HG03139 (cell line): ENCODE data around the gene SLC17A9.

Source experiments
- ATAC-seq: cut with Tn5 transposase; IDR thresholded peaks from one replicate; pipeline ENCODE4 v1.9.1; 2021; ENCODE audit not compliant: unreplicated experiment

Gene SLC17A9

DNA sequence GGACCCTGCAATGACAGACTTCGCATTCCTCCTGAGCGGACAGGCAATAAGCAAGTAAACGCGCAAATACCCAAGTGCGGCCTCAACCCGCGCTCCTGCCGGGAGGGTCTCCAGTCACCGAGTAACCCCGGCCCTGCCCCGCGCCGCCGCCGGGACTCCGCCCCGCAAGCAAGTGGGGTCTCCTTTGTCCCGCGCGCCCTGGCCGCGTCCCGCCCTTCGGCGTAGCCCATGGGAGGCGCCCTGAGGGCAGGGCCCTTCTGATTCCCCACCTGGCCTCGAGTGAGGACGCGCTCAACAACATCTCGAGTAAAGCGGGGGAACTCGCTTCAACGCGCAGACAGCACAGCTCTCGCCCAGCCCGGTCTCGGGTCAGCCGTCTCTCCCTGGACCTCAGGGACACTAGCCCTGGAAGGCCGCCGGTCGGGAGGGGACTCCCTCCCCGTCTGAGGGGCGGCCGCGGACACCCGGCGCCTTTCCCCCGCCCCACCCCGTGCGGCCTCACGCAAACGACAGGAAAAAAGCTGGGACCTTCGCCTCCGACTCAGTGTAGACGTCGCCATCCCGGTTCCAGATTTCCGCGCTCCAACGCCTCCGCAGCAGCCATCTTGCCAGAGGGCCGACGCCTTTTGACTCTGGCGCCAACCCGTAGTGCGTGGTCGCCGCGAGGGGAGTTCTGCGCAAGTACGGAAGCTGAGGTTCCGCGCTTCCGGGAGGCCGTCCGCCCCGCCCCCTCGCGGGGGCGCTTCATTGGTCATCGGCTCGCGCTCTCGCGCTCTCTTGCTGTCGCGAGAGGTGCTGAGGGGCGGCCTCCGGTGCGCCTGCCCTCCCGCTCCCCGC lies 15.0 kb upstream of the SLC17A9 start:
- ATAC-seq, result peak; percentile 77

DNA sequence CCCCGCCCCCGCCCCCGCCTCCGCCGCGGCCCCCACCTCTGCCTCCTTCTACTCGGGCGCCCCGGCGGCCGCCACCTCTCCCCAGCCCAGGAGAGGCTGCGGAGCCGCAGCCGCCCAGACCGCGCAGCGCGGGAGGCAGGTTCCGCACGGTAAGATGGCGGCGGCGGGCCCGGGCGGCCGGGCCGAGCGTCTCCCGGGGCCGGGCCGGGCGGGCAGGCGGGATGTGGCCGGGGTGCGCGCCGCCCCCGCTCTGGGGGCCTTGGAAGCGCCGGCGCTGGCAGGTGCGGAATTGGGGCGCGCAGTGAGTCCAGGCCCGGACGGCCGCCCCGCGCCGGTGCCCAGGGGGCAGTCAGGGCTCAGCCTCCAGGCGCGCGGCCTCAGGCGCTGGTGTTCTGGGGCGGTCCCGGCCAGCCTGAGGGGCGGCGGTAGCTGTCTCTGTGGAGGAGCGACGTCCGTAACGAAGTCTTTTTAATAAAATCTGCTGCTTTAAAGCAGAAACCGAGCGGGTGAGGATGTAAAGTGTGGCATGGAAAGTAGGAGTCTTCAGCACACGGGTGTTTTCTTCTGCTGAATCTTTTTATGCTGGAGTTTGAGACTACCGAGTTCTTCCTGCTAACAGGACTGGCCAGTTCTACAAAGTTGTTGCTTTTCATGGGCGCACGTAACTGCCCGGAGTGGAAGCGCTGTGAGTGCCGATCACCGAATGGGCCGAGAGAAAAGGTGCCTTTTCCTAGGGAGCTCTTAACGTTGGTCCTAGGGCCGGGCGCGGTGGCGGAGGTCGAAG lies 14.2 kb upstream of the SLC17A9 start, which contains the start of gene GID8:
GID8 (plus strand) TSS at position 43 of the 784 bp plus-strand sequence. CDS start 3,356 bp downstream, outside the sequence.
- ATAC-seq, result peak; percentile 41

DNA sequence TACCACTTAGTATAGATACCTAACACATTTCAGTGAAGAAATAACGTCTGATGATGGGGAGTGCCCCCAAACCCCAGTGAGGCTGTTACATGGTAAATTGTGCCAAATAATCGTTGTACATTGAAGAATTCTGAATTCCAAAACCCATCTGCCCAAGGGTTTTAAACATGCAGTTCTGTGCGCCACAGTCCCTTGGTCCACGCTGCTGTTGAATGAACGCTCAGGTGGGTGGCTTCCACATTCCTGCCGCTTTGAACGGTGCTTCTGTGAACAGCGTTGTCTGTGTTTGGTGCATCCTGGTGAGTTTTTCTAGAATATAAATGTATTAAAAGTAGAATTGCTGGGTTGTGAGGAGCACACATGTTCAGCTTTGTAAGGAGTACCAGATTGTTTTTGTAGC lies 11.6 kb upstream of the SLC17A9 start:
- no peak for ATAC-seq

DNA sequence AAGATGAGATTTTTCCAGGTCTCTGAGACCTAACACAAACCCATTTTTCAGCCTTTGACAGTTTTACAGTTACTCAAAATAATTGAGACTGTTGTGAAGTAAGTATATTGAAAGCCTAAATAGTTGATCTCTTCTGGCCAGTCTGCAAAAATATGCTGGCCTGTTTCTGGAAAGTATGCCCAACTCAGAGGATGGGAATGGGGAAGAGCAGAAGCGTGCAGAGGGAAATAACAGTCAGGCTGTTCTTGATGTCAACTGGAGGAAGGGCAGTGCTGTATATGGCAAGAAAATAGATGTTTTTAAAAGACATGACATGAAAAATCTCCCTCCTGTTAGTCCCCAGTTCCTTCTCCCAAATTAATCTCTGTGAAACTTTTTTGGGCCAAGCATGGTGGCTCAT lies 10.7 kb upstream of the SLC17A9 start:
- no peak for ATAC-seq

DNA sequence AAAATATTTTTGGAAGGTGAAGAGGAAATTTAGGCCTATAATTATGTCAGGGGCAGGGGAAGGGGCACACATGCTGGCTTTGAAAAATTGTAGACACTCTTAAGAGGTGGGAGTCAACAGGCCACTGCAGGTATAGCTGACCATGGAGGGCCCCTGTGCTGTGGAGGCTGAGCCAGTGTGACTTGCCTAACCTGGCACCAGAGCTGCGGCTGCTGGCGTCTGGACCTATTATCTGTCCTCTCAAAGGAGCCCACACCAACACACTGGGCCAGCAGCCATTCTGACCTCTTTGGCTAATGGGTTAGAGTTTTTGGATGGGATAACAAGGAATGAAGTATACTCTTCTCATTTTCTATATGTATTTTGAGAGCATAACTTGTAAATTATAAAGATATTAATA lies 10.1 kb upstream of the SLC17A9 start:
- ATAC-seq, result no peak

DNA sequence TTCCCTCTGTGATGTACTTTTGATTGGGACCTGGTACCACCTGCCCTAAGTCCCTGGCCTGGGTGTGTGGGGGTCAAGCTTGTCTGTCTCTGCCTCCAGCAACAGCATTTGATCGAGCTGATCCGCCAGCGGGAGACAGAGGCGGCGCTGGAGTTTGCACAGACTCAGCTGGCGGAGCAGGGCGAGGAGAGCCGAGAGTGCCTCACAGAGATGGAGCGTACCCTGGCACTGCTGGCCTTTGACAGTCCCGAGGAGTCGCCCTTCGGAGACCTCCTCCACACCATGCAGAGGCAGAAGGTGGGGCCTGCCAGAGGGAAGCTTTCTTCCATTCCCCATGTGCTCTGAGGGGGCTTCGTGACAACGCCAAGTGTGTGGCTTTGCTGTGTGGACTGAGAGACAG lies 9.1 kb upstream of the SLC17A9 start:
- ATAC-seq, result no peak

DNA sequence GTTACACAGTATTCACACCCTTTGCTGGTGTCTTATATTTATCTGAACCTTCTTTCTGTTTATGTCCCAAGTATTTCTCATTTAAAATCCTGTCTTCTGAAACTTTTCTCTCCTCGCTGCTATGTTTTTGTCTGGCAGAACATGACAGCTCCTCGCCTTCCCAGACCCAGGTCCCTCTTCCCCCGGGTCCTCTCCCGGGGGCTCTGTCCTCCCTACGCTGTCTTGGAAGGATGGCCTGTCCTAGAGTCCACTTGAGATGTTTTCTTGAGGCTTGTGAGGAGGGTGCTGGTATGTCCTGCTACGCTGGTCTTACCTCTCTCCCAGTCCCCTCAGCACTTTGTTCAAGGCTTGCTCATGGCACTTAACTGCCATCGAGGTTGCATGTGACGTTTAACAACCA lies 8.3 kb upstream of the SLC17A9 start:
- no peak for ATAC-seq

DNA sequence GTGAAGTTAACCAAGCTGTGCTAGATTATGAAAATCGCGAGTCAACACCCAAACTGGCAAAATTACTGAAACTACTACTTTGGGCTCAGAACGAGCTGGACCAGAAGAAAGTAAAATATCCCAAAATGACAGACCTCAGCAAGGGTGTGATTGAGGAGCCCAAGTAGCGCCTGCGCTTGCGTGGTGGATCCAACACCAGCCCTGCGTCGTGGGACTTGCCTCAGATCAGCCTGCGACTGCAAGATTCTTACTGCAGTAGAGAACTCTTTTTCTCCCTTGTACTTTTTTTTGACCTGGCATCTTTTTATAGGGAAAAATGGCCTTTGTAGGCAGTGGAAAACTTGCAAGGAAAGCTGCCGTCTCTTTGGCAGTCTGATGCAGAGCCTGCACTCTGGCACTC lies 7.8 kb upstream of the SLC17A9 start:
- ATAC-seq, result no peak

DNA sequence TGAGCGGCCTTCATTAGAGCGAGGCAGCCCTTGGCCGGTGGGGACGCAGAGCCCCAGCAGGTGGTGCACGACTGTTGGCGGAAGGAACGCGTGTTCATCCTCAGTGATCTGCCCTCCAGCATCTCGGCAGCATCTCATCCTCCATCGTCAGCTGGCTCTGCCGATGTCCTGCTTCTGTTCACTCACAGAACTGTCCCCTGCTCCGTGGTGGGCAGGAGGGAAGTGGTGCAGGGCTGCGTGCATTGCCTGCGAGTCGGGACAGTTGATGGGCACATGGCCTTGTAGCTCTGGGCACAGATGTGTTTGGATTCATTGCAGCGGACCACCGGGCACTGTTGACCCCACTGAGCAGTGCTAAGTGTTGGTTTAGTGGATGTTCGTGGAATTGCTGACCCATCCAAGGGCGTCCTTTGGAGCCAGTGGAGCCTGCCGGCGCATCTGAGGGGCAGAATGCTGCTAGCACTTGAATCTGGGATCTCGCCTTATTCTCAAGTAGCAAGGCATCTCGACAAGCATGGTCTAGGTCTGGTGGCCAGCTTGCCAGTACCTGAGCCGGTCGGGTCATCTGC lies 6.7 kb upstream of the SLC17A9 start:
- no peak for ATAC-seq

DNA sequence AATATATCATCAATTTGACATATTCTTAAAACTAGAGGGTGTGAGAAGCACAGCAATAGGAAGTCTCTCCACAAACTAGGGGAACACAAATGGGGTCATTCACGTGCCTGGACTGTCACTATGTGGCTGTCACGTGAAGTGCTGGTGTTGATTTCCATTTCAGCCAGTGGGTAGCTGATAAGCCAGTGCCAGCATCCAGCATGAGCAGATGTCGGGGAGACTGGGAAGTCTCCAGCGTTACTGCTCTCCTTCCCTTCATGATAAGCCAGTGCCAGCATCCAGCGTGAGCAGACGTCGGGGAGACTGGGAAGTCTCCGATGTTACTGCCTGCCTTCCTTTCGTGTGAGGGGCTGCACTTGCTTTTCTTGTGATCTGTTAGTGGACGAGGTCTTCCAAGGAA lies 5.6 kb upstream of the SLC17A9 start:
- no peak for ATAC-seq

DNA sequence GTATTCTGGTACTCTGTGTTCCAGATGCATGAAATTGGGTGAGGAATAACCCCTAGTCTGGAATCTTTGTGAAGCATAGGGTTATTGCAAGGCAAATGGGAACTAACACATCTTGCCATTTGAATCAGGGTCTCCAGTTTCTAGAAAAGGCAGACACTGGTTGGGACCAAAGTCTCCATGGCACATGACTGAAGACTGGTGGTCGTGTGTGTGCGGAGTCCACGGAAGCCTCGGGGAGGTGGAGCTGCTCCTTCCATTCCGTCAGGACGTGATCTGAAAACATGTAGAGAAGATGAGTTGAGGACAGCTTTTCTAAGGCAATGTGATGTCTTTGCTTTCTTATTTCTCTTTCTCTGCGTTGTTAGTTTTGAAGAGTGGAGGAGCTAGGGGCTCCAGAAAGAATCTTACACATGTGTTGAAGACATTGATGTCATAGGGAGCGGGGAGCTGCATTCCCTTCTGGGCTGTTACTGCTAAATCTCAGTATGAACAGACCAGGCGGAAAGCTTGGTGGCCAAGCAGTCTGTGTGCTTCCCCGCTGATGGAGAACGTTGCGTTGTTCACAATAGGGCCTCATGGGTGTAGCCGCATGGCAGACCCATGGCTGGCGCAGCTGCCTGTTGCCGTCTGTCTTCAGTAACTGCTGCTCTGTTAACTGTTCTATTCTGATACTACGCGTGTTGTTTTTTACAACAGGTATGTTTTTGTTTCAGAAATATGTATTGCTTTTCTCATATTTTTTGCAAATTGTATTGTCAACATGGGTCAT lies 4.8 kb upstream of the SLC17A9 start:
- no peak for ATAC-seq

DNA sequence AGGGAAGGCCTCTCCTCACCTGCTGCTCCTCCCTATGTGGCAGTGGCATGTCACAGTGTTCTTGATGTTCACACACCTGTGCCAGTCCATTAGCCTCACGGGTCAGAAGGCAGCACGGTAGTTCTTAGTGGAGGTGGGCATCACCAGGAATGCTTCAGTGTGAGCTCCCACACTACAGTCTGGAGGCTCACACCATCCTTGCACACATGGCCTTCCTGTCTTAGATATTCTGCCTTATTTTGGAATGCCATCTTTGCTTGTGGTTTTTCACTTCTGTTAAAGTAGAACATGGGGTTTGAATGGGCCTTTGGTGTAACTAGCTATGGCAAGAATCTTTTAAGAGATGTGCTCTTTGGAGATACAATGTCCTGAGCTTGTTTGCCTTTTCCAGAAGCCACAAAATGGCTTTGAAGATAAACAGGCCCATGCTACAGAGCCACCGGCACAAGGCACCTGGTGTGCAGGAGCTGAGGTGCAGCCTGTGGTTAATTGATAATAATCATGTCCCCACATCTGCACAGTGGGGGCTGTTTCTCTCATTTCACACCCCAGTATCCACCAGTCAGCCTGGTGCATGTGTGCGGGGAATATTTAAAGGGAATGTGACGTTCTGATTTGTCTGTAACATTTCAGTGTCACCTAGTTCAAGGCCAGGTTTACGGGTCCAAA lies 3.2 kb upstream of the SLC17A9 start:
- ATAC-seq, result no peak

DNA sequence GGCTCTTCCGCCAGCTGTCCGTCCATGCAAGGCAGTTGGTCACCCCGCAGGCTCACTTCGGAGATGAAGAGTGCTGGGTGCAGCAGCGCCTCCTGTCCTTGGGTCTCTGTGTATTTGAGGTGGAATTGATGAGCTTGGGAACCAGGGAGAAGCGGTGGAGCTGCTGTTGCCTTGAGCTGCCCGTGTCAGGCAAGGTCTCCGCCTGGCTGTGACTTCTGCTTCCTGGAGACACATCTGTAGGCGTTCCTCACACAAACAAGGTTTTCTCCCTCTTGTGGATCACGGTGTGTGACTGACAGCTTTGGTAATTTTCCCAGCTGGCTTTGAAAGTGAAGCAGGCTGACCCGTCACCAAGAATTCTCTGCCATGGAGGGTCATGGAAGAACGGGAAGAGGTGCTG lies 2.5 kb upstream of the SLC17A9 start:
- ATAC-seq, result no peak

DNA sequence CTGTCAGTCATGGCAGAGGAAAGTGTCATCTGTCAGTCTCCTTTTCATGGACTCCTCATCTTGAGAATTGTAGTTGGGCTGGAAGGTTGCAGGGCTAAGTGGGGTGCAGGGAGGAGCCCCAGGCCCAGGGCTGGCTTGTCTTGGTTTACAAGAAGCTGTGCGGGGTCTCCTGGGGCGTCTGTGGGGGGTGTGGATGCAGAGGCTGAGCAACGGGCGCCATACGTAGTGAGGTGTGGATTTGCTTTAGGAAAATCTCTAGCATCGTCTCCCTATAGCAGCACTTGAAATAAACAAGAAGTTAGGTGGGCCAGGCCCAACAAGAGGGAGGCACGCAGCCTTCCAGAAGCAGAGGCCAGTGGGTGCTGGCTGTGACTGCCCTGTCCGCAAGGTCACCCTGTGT lies 1.8 kb upstream of the SLC17A9 start:
- no peak for ATAC-seq

DNA sequence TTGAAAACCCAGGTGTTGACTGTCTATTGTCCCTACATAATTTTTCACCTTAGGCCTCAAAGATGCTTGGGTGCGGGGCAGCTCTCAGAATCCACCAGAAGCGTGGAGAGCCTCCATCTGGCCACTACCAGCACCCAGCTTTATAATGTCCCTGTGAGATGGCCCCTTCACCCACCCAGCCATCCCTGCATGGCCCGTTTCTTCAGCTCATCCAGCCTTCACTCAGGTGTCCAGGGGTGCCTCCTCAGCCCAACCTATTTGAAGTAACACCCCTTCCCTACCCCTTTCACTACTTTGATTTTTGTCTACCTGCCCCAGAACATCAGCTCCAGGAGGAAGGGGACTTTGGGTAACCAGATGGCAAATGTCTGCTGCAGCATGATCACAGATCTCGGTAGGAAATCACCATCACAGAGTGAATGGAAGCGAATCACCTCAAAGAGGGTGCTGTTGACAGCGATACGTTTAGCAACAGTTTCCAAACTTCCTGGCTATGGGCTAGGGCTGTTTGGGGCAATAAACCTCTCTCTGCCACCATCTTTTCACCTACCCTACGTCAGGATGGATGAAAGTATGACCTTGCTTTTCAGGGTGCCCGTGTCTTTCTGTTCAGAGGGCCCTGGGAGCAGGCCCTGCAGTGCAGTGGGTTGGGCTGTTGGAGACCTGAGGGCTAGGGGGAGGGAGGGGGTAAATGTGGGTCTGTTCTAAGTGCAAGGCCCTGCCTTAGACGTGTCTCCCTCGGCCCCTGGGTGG lies 1.2 kb upstream of the SLC17A9 start:
- no peak for ATAC-seq

DNA sequence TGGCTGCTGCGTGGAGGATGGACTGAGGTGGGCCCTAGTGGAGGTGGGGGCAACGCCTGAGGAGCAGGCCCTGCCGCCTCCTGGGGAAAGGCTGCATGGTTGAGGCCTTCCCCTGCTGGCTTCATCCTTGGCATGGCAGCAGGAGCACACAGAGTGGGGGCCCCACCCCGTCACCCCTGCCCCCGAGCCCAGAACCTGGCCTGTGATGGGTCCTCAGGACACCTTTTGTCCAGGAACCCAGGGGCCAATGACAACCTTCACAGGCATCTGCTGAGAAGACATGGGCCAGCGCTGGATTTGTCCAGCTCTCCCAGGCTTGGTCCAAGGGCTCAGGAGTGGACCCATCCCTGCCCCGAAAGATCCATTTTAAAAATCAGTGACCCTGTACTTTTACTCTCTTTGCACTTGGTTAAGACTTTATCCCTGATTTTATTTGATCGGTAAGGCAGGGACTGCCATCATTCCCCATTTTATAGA lies 575 bp upstream of the SLC17A9 start:
- ATAC-seq, result no peak

DNA sequence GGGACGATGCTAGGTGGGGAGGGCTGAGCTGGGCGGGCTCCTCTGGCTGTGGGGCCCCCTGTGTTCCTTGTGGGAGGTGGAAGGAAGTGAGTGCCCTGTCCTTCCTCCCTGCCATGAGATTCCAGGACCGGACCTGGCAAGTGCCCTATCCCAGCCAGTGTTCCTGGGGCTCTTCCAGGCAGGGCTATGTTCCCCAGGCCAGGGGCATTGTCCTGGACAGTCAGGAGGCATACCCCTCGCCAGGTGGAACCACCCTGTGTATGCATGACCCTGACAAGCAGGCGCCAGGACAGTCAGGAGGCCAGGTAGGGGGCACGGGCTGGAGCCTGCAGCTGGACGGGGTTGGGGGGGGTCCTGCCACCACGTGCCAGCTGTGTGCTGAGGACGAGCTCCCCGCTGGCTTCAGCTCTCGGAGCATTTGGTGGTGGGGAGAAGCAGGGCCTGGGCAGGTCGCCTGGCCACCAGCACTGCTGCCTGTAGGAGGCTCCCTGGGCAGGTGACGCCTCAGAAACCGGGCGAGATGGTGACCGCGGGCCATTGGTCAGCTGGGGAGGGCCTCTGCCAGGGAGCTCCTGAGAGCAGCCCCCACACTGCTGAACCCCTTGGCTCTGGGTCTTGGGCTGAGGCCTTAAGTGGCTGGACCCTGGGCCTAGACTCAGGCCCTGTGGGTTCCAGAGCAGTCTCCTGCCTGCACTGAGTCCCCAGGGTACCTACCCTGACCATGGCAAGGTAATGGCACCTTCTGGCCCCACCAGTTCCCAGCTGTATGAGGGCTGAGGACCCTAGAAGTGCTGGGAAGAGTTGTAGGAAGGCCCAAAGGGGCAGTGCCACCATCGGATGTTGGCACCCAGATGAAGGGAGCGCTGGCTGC lies 694 bp downstream of the SLC17A9 start:
- ATAC-seq, result no peak

DNA sequence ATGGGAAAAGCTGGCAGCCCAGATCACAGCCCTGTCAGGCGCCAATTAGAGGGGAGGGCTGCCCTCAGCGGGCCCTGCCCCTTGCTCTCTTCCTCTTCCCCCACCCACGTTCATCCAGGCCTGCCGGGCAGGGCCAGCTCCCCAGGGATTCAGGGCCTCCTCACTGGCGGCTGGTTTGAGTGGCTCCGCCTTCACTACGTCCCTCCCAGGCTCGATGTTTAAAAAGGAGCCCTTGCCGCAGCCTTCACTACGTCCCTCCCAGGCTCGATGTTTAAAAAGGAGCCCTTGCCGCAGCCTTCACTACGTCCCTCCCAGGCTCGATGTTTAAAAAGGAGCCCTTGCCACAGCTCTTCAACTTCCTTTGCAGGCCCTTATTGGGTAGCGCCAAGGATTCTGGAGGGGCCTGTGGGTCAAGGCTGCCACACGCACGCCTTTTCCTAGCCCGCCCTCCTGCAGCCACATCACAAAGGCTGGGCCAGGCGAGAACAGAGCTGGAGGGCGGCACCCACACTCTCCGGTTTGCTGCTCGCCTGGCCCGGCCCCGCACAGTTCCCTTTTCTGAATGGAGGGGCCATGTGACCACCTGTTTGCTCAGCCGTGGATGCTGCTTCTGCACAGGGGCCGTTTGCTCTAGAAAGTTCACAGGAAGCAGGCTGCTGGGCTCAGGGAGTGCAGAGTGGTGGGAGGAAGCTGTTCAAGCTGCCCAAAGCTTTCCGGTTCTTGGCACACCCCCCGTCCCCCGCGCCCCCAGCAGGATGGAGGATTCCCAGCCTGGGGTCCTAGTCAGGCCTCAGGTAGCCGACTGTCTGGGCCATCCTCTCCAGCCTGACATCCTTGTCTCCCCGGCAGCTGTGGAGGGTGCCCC lies 1.6 kb downstream of the SLC17A9 start:
- ATAC-seq, result peak; percentile 64
